Measurements from ENCODE around the gene CDH12.
"Not testable (repeated sequence)": the region's sequence is repeated elsewhere in the genome, so short reads cannot be mapped to it uniquely, and the experiment has no call there.

The CDH12 gene

GRCh38 chr5:22250528-22250927, 602.6 kb downstream of the CDH12 start:
- DNase-seq, result no peak

- DNase-seq, result no peak
Observed at GRCh38 chr5:22249209-22249729, 603.9 kb downstream of the CDH12 start.

- no peak for DNase-seq
Observed at GRCh38 chr5:22245770-22246169, 607.4 kb downstream of the CDH12 start.

- no peak for DNase-seq
Observed at GRCh38 chr5:22242532-22242931, 610.6 kb downstream of the CDH12 start.

- no peak for DNase-seq
Observed at GRCh38 chr5:22238047-22238446, 615.1 kb downstream of the CDH12 start.

GRCh38 chr5:22226423-22226822, 626.7 kb downstream of the CDH12 start:
- DNase-seq, result no peak

GRCh38 chr5:22223079-22223478, 630.1 kb downstream of the CDH12 start:
- no peak for DNase-seq

GRCh38 chr5:22213703-22214495, 639.2 kb downstream of the CDH12 start:
- DNase-seq, result not testable (repeated sequence)

- DNase-seq, result not testable (repeated sequence)
Observed at GRCh38 chr5:22212254-22212991, 640.7 kb downstream of the CDH12 start.

GRCh38 chr5:22208463-22208862, 644.7 kb downstream of the CDH12 start:
- DNase-seq, result not testable (repeated sequence)

GRCh38 chr5:22188651-22189050, 664.5 kb downstream of the CDH12 start:
- not testable (repeated sequence) for DNase-seq

GRCh38 chr5:22187632-22188228, 665.4 kb downstream of the CDH12 start:
- DNase-seq, result not testable (repeated sequence)

- DNase-seq, result not testable (repeated sequence)
Observed at GRCh38 chr5:22169226-22169625, 683.9 kb downstream of the CDH12 start.

- DNase-seq, result not testable (repeated sequence)
Observed at GRCh38 chr5:22168704-22169103, 684.4 kb downstream of the CDH12 start.

GRCh38 chr5:22165931-22166330, 687.2 kb downstream of the CDH12 start:
- DNase-seq, result not testable (repeated sequence)

- not testable (repeated sequence) for DNase-seq
Observed at GRCh38 chr5:22164910-22165748, 688.0 kb downstream of the CDH12 start.

- not testable (repeated sequence) for DNase-seq
Observed at GRCh38 chr5:22156953-22157352, 696.2 kb downstream of the CDH12 start.

- DNase-seq, result not testable (repeated sequence)
Observed at GRCh38 chr5:22154779-22155178, 698.4 kb downstream of the CDH12 start.

- DNase-seq, result not testable (repeated sequence)
Observed at GRCh38 chr5:22151801-22152200, 701.3 kb downstream of the CDH12 start.

GRCh38 chr5:22140418-22140817, 712.7 kb downstream of the CDH12 start:
- not testable (repeated sequence) for DNase-seq

- DNase-seq, result not testable (repeated sequence)
Observed at GRCh38 chr5:22139662-22140300, 713.4 kb downstream of the CDH12 start.

- DNase-seq, result no peak
Observed at GRCh38 chr5:22111320-22111719, 741.8 kb downstream of the CDH12 start.

Measured in CD4-positive, alpha-beta T cell treated with Interleukin-21 for 1 hour (primary cell).